ENCODE measurements around the gene IFIH1.

The IFIH1 gene

DNA sequence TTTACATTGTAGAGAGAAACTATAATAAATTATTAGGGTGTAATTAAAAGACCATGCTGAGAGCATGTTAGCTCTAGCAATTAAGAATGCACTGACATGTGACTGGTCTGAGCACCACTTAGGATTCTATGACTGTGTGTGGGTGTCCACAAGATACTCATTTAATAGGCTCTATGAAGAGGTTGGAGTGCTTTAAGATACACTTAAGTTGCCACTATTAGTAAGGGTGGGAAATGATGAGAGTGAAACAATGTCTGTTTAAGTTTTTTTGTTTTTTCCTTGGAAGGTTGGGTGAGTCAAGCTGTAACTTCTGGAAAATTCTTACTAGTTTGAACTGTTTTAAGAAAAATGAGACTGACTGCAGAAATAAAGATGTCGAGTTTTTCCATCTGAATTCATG is 73.4 kb downstream of the IFIH1 start:
- H2BK5ac ChIP-seq (ENCODE audit: low read length) = no peak overlapping the region
- H3K23ac ChIP-seq (ENCODE audit: low read depth, low read length, poor library complexity) = no peak overlapping the region
- no peak overlapping the region for H3K4me3 ChIP-seq (ENCODE audit: low read length in 2 of 2)
- no peak overlapping the region for H3K14ac ChIP-seq (ENCODE audit: low read length)
- no peaks in the 10 kb centered on the region for H3K79me1 ChIP-seq (ENCODE audit: low read depth, low read length)
- H2BK12ac ChIP-seq (ENCODE audit: low read length) = no peak overlapping the region
- no peaks in the 10 kb centered on the region for H3K27me3 ChIP-seq (ENCODE audit: control insufficient read depth in 3 of 3, insufficient read depth in 3 of 3, low read depth in 1 of 3, low read length in 3 of 3)
- no peak overlapping the region for H3K4ac ChIP-seq (ENCODE audit: low read length)
- no peak overlapping the region for H2AK5ac ChIP-seq (ENCODE audit: low read depth, low read length)
- no peak for DNase-seq (ENCODE audit: low spot score)
- peaks cover 0 to 3% of the 10 kb centered on the region in 2 donors for H3K4me1 ChIP-seq (ENCODE audit: control insufficient read depth in 2 of 2, insufficient read depth in 1 of 2, low read depth in 1 of 2, low read length in 2 of 2)
- no peak overlapping the region for H2AFZ ChIP-seq (ENCODE audit: low read length)
- H3K9ac ChIP-seq (ENCODE audit: low read depth, low read length, poor library complexity) = no peak overlapping the region
- no CpG with 5 or more reads among the region's 1 CpG for WGBS, 2 donors (ENCODE audit: extremely low coverage in 2 of 2, insufficient read length in 2 of 2, insufficient replicate concordance in 1 of 2)
- no peak overlapping the region for H3K4me2 ChIP-seq (ENCODE audit: insufficient read depth, low read length, poor library complexity, severe bottlenecking)
- no peak overlapping the region for H2BK15ac ChIP-seq (ENCODE audit: low read length)
- H4K91ac ChIP-seq (ENCODE audit: low read depth, low read length, poor library complexity) = no peak overlapping the region
- H3K36me3 ChIP-seq (replicated peaks in 1 of 2; ENCODE audit: control insufficient read depth in 2 of 2, insufficient read depth in 2 of 2, low read length in 2 of 2) = no peaks in the 10 kb centered on the region
- no peak overlapping the region for H3K27ac ChIP-seq (replicated peaks; ENCODE audit: low read length)
- no peaks in the 10 kb centered on the region for H3K9me3 ChIP-seq (replicated peaks in 1 of 2; ENCODE audit: control insufficient read depth in 2 of 2, insufficient read depth in 1 of 2, low read depth in 1 of 2, low read length in 2 of 2)
- no peak overlapping the region for H2BK120ac ChIP-seq (ENCODE audit: low read depth, low read length)
- no peak overlapping the region for H3K18ac ChIP-seq (ENCODE audit: low read length)
- no peak overlapping the region for H4K8ac ChIP-seq (ENCODE audit: low read depth, low read length)

DNA sequence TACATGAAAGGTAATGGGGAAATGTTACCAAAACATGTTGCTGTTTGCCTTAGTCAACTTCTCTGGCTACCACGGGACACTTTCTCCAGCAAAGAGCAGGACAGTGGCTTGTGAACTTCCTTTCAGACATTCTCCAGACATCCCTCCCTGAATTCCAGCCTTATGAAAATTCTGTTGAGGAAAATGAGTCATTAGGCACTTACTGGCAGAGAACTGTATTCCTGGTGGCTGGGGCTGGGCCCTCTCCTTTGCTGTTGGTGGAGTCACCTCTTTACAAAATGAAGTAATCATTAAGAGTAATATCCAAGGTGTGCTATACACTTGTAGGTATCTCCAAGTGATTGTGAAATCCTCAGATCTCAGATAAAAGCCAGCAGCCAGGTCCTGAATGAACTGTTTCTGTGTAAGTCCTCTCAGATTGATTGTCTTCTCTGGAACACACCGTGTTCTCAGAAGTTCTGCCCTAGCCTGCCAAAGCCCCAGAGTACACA is 73.9 kb downstream of the IFIH1 start:
- Histone ChIP-seq H4K91ac (ENCODE audit: low read depth, low read length, poor library complexity) (no peak overlapping the region), H3K27me3 (ENCODE audit: control insufficient read depth in 3 of 3, insufficient read depth in 3 of 3, low read depth in 1 of 3, low read length in 3 of 3) (no peaks in the 10 kb centered on the region), H3K9ac (ENCODE audit: low read depth, low read length, poor library complexity) (no peak overlapping the region), H3K18ac (ENCODE audit: low read length) (no peak overlapping the region), H3K23ac (ENCODE audit: low read depth, low read length, poor library complexity) (no peak overlapping the region), H3K4ac (ENCODE audit: low read length) (no peak overlapping the region), H3K36me3 (replicated peaks in 1 of 2; ENCODE audit: control insufficient read depth in 2 of 2, insufficient read depth in 2 of 2, low read length in 2 of 2) (no peaks in the 10 kb centered on the region), H3K4me2 (ENCODE audit: insufficient read depth, low read length, poor library complexity, severe bottlenecking) (no peak overlapping the region), H3K14ac (ENCODE audit: low read length) (no peak overlapping the region), H3K9me3 (replicated peaks in 1 of 2; ENCODE audit: control insufficient read depth in 2 of 2, insufficient read depth in 1 of 2, low read depth in 1 of 2, low read length in 2 of 2) (no peaks in the 10 kb centered on the region), H3K4me3 (ENCODE audit: low read length in 2 of 2) (no peak overlapping the region), H3K4me1 (ENCODE audit: control insufficient read depth in 2 of 2, insufficient read depth in 1 of 2, low read depth in 1 of 2, low read length in 2 of 2) (peaks cover 0 to 3% of the 10 kb centered on the region in 2 donors), H2AFZ (ENCODE audit: low read length) (no peak overlapping the region), H2BK5ac (ENCODE audit: low read length) (no peak overlapping the region), H2BK15ac (ENCODE audit: low read length) (no peak overlapping the region), H3K27ac (replicated peaks; ENCODE audit: low read length) (no peak overlapping the region), H3K79me1 (ENCODE audit: low read depth, low read length) (no peaks in the 10 kb centered on the region), H2BK12ac (ENCODE audit: low read length) (no peak overlapping the region), H4K8ac (ENCODE audit: low read depth, low read length) (no peak overlapping the region), H2BK120ac (ENCODE audit: low read depth, low read length) (no peak overlapping the region), H2AK5ac (ENCODE audit: low read depth, low read length) (no peak overlapping the region)
- no peak for DNase-seq (ENCODE audit: low spot score)
- WGBS, 2 donors (ENCODE audit: extremely low coverage in 2 of 2, insufficient read length in 2 of 2, insufficient replicate concordance in 1 of 2) = no CpG with 5 or more reads among the region's 2 CpGs

DNA sequence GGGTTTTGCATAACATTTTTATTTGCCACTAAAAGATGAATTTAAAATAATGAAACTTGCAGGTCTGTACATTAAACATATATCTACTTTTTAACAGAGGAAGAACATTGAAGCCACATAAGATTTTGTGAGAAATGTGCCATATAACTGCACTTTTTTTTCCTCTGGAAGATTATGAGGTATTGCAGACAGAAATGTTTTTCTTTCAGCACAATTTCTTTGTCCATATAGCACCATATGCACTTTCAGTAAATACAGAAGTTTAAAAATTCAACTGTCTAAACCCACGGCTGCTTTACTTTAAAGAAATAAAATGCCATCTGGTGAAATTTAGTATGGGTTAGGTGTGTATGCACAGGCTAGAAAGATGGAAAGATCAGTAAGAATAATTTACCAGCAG is 74.8 kb downstream of the IFIH1 start:
- no peak overlapping the region for H3K14ac ChIP-seq (ENCODE audit: low read length)
- H2BK120ac ChIP-seq (ENCODE audit: low read depth, low read length) = no peak overlapping the region
- H2BK5ac ChIP-seq (ENCODE audit: low read length) = no peak overlapping the region
- peaks cover 0 to 3% of the 10 kb centered on the region in 2 donors for H3K4me1 ChIP-seq (ENCODE audit: control insufficient read depth in 2 of 2, insufficient read depth in 1 of 2, low read depth in 1 of 2, low read length in 2 of 2)
- H3K4me3 ChIP-seq (ENCODE audit: low read length in 2 of 2) = no peak overlapping the region
- no peak overlapping the region for H4K8ac ChIP-seq (ENCODE audit: low read depth, low read length)
- H3K27me3 ChIP-seq (ENCODE audit: control insufficient read depth in 3 of 3, insufficient read depth in 3 of 3, low read depth in 1 of 3, low read length in 3 of 3) = no peaks in the 10 kb centered on the region
- H3K27ac ChIP-seq (replicated peaks; ENCODE audit: low read length) = no peak overlapping the region
- H3K79me1 ChIP-seq (ENCODE audit: low read depth, low read length) = no peaks in the 10 kb centered on the region
- no peak overlapping the region for H2BK12ac ChIP-seq (ENCODE audit: low read length)
- no peak overlapping the region for H3K23ac ChIP-seq (ENCODE audit: low read depth, low read length, poor library complexity)
- no peak overlapping the region for H3K9ac ChIP-seq (ENCODE audit: low read depth, low read length, poor library complexity)
- no peak for DNase-seq (ENCODE audit: low spot score)
- no peak overlapping the region for H4K91ac ChIP-seq (ENCODE audit: low read depth, low read length, poor library complexity)
- no peak overlapping the region for H2AFZ ChIP-seq (ENCODE audit: low read length)
- H3K36me3 ChIP-seq (replicated peaks in 1 of 2; ENCODE audit: control insufficient read depth in 2 of 2, insufficient read depth in 2 of 2, low read length in 2 of 2) = no peaks in the 10 kb centered on the region
- H2AK5ac ChIP-seq (ENCODE audit: low read depth, low read length) = no peak overlapping the region
- no peak overlapping the region for H3K18ac ChIP-seq (ENCODE audit: low read length)
- H3K4me2 ChIP-seq (ENCODE audit: insufficient read depth, low read length, poor library complexity, severe bottlenecking) = no peak overlapping the region
- H3K9me3 ChIP-seq (replicated peaks in 1 of 2; ENCODE audit: control insufficient read depth in 2 of 2, insufficient read depth in 1 of 2, low read depth in 1 of 2, low read length in 2 of 2) = no peaks in the 10 kb centered on the region
- no peak overlapping the region for H2BK15ac ChIP-seq (ENCODE audit: low read length)
- H3K4ac ChIP-seq (ENCODE audit: low read length) = no peak overlapping the region
- no CpG with 5 or more reads among the region's 1 CpG for WGBS, 2 donors (ENCODE audit: extremely low coverage in 2 of 2, insufficient read length in 2 of 2, insufficient replicate concordance in 1 of 2)

DNA sequence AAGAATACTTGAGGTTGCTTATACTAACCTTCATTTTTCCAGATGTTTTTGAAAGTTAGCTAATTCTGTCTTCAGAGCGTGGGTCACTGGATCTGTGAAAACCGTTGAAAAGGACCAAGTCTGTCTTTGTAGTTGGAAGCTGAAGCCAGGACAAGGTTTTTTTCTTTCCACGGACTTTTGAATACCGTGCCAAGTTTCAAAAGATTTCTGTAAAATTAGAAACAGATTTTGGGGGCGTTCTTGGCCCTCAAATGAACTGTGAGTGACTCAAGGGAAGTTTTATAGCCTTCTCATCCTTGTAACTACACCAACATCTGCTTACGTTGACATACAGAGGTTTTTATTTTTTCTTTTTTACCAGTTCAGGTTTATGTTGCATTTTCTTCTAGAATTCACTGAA is 75.2 kb downstream of the IFIH1 start, which contains the start of gene FAP:
Gene FAP (minus strand): TSS at position 152 of the 400 bp plus-strand sequence. CDS start 118 bp downstream, at position 34.
- no peak within 1 kb of the TSS for H3K4ac ChIP-seq (ENCODE audit: low read length)
- no peak within 1 kb of the TSS for H3K9ac ChIP-seq (ENCODE audit: low read depth, low read length, poor library complexity)
- no peak within 1 kb of the TSS for H2BK5ac ChIP-seq (ENCODE audit: low read length)
- H3K18ac ChIP-seq (ENCODE audit: low read length) = no peak within 1 kb of the TSS
- DNase-seq (ENCODE audit: low spot score) = peak; percentile 23
- no peaks in the 10 kb centered on the region for H3K36me3 ChIP-seq (replicated peaks in 1 of 2; ENCODE audit: control insufficient read depth in 2 of 2, insufficient read depth in 2 of 2, low read length in 2 of 2)
- peak within 1 kb of the TSS; percentile 37 for H3K27ac ChIP-seq (replicated peaks; ENCODE audit: low read length)
- H3K4me2 ChIP-seq (ENCODE audit: insufficient read depth, low read length, poor library complexity, severe bottlenecking) = peak within 1 kb of the TSS; percentile 11
- H3K9me3 ChIP-seq (replicated peaks in 1 of 2; ENCODE audit: control insufficient read depth in 2 of 2, insufficient read depth in 1 of 2, low read depth in 1 of 2, low read length in 2 of 2) = no peaks in the 10 kb centered on the region
- no peak within 1 kb of the TSS for H3K23ac ChIP-seq (ENCODE audit: low read depth, low read length, poor library complexity)
- no peak within 1 kb of the TSS for H3K14ac ChIP-seq (ENCODE audit: low read length)
- H2BK12ac ChIP-seq (ENCODE audit: low read length) = no peak within 1 kb of the TSS
- WGBS, 2 donors (ENCODE audit: extremely low coverage in 2 of 2, insufficient read length in 2 of 2, insufficient replicate concordance in 1 of 2) = no CpG with 5 or more reads among the region's 6 CpGs
- no peak within 1 kb of the TSS for H4K91ac ChIP-seq (ENCODE audit: low read depth, low read length, poor library complexity)
- no peak within 1 kb of the TSS for H2AK5ac ChIP-seq (ENCODE audit: low read depth, low read length)
- H3K4me3 ChIP-seq (ENCODE audit: low read length in 2 of 2) = no peak within 1 kb of the TSS
- no peak within 1 kb of the TSS for H2AFZ ChIP-seq (ENCODE audit: low read length)
- no peak within 1 kb of the TSS for H2BK15ac ChIP-seq (ENCODE audit: low read length)
- H4K8ac ChIP-seq (ENCODE audit: low read depth, low read length) = no peak within 1 kb of the TSS
- no peaks in the 10 kb centered on the region for H3K79me1 ChIP-seq (ENCODE audit: low read depth, low read length)
- H3K4me1 ChIP-seq (ENCODE audit: control insufficient read depth in 2 of 2, insufficient read depth in 1 of 2, low read depth in 1 of 2, low read length in 2 of 2) = peaks cover 0 to 3% of the 10 kb centered on the region in 2 donors
- H2BK120ac ChIP-seq (ENCODE audit: low read depth, low read length) = no peak within 1 kb of the TSS
- no peaks in the 10 kb centered on the region for H3K27me3 ChIP-seq (ENCODE audit: control insufficient read depth in 3 of 3, insufficient read depth in 3 of 3, low read depth in 1 of 3, low read length in 3 of 3)

Data from neuronal stem cell (in vitro differentiated cells).